ENCODE data around the gene GNAO1. TPM values are rescaled to one million over a fixed set of nuclear protein-coding genes. Genes with fewer than 3 reads are reported as not detected.

GNAO1 gene
- total RNA-seq, 1 experiment from 2014 or later, result not detected

GRCh38 chr16:56270828-56271227 lies 79.5 kb downstream of the GNAO1 start:
- Mint-ChIP-seq H3K27me3 (ENCODE audit: unreplicated experiment) (peaks cover 96% of the 10 kb centered on the region), H3K4me1 (ENCODE audit: low read depth, unreplicated experiment) (no peaks in the 10 kb centered on the region), H3K27ac (ENCODE audit: unreplicated experiment) (no peak overlapping the region), H3K36me3 (ENCODE audit: insufficient read depth, unreplicated experiment) (no peaks in the 10 kb centered on the region), H3K4me3 (ENCODE audit: low read depth, unreplicated experiment) (no peak overlapping the region), H3K9me3 (ENCODE audit: low read depth, unreplicated experiment) (no peaks in the 10 kb centered on the region)
- DNase-seq, result no peak
- TF ChIP-seq CTCF (IDR thresholded peaks at IDR 0.05; ENCODE audit: unreplicated experiment), result no peak
- CTCF ChIA-PET, result interaction anchor here (1.5 kb wide), 1 partner anchor 8 kb away, joined by 6 read pairs; no protein-coding TSS in a partner anchor
- intact Hi-C loops (cut with micrococcal nuclease; ENCODE audit: unreplicated experiment), result no loop called here
- no TSS peak for BruUV-seq (replicated peaks)

- H3K9me3 Mint-ChIP-seq (ENCODE audit: low read depth, unreplicated experiment), result no peaks in the 10 kb centered on the region
- TF ChIP-seq CTCF (IDR thresholded peaks at IDR 0.05; ENCODE audit: unreplicated experiment), result no peak
- no TSS peak for BruUV-seq (replicated peaks)
- H3K27me3 Mint-ChIP-seq (ENCODE audit: unreplicated experiment), result peaks cover 96% of the 10 kb centered on the region
- H3K36me3 Mint-ChIP-seq (ENCODE audit: insufficient read depth, unreplicated experiment), result no peaks in the 10 kb centered on the region
- no peak overlapping the region for H3K27ac Mint-ChIP-seq (ENCODE audit: unreplicated experiment)
- intact Hi-C loops (cut with micrococcal nuclease; ENCODE audit: unreplicated experiment), result no loop called here
- DNase-seq, result no peak
- H3K4me3 Mint-ChIP-seq (ENCODE audit: low read depth, unreplicated experiment), result no peak overlapping the region
- H3K4me1 Mint-ChIP-seq (ENCODE audit: low read depth, unreplicated experiment), result no peaks in the 10 kb centered on the region
- CTCF ChIA-PET, result no interaction called here
Observed at GRCh38 chr16:56272583-56272894, 81.2 kb downstream of the GNAO1 start.

GRCh38 chr16:56273615-56274014 lies 82.3 kb downstream of the GNAO1 start:
- peaks cover 96% of the 10 kb centered on the region for H3K27me3 Mint-ChIP-seq (ENCODE audit: unreplicated experiment)

GRCh38 chr16:56274369-56274768 lies 83.1 kb downstream of the GNAO1 start:
- no peak for TF ChIP-seq CTCF (IDR thresholded peaks at IDR 0.05; ENCODE audit: unreplicated experiment)
- H3K36me3 Mint-ChIP-seq (ENCODE audit: insufficient read depth, unreplicated experiment), result no peaks in the 10 kb centered on the region
- H3K9me3 Mint-ChIP-seq (ENCODE audit: low read depth, unreplicated experiment), result no peaks in the 10 kb centered on the region
- no TSS peak for BruUV-seq (replicated peaks)
- intact Hi-C loops (cut with micrococcal nuclease; ENCODE audit: unreplicated experiment), result no loop called here
- no peak overlapping the region for H3K4me3 Mint-ChIP-seq (ENCODE audit: low read depth, unreplicated experiment)
- H3K4me1 Mint-ChIP-seq (ENCODE audit: low read depth, unreplicated experiment), result peaks cover 5% of the 10 kb centered on the region
- peaks cover 96% of the 10 kb centered on the region for H3K27me3 Mint-ChIP-seq (ENCODE audit: unreplicated experiment)
- H3K27ac Mint-ChIP-seq (ENCODE audit: unreplicated experiment), result no peak overlapping the region
- CTCF ChIA-PET, result no interaction called here
- no peak for DNase-seq

More at GRCh38 chr16:56273615-56274014, 82.3 kb downstream of the GNAO1 start:
- Mint-ChIP-seq H3K36me3 (ENCODE audit: insufficient read depth, unreplicated experiment) (no peaks in the 10 kb centered on the region), H3K9me3 (ENCODE audit: low read depth, unreplicated experiment) (no peaks in the 10 kb centered on the region), H3K4me1 (ENCODE audit: low read depth, unreplicated experiment) (no peaks in the 10 kb centered on the region), H3K4me3 (ENCODE audit: low read depth, unreplicated experiment) (no peak overlapping the region), H3K27ac (ENCODE audit: unreplicated experiment) (no peak overlapping the region)
- no TSS peak for BruUV-seq (replicated peaks)
- no peak for TF ChIP-seq CTCF (IDR thresholded peaks at IDR 0.05; ENCODE audit: unreplicated experiment)
- CTCF ChIA-PET, result no interaction called here
- no peak for DNase-seq
- intact Hi-C loops (cut with micrococcal nuclease; ENCODE audit: unreplicated experiment), result no loop called here

GRCh38 chr16:56275076-56275475 lies 83.8 kb downstream of the GNAO1 start:
- CTCF ChIA-PET, result no interaction called here
- H3K27ac Mint-ChIP-seq (ENCODE audit: unreplicated experiment), result no peak overlapping the region
- no peaks in the 10 kb centered on the region for H3K9me3 Mint-ChIP-seq (ENCODE audit: low read depth, unreplicated experiment)
- H3K4me1 Mint-ChIP-seq (ENCODE audit: low read depth, unreplicated experiment), result peaks cover 9% of the 10 kb centered on the region
- TF ChIP-seq CTCF (IDR thresholded peaks at IDR 0.05; ENCODE audit: unreplicated experiment), result no peak
- H3K4me3 Mint-ChIP-seq (ENCODE audit: low read depth, unreplicated experiment), result no peak overlapping the region
- no peaks in the 10 kb centered on the region for H3K36me3 Mint-ChIP-seq (ENCODE audit: insufficient read depth, unreplicated experiment)
- intact Hi-C loops (cut with micrococcal nuclease; ENCODE audit: unreplicated experiment), result no loop called here
- BruUV-seq (replicated peaks), result no TSS peak
- DNase-seq, result no peak
- H3K27me3 Mint-ChIP-seq (ENCODE audit: unreplicated experiment), result peaks cover 96% of the 10 kb centered on the region
